Measurements from ENCODE around the gene TTLL13.

DNA sequence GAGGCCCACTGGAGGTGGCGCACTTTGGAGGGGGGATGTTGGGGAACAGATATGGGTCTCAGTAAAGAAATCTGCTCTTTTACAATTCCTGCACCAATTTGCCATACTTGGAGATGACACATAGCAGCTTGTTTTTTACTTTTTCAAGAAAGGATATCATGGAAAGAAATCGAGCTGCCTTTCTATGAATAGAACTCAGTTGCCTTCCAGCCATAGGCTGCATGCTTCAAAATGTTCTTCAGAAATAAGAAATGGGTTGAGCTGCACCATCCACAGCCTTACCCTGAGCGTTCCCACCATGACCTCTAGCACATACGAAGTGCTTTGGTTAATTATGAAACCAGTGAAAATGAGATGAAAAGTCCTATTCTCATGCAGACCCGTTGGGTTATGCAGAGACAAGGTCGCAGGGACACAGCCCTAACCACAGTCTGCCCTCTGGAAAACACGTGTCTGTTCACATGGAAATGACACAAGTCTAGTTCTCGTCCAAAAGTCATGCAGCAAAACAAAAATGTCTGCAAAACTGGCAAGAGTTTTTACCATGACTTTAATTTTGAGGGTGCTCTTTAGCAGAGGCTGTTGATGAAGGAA lies 52.4 kb downstream of the TTLL13 start:
- no peak for TF ChIP-seq CTCF (conservative IDR thresholded peaks at IDR 0.05 in 1 of 2, IDR thresholded peaks at IDR 0.05 in 1 of 2; ENCODE audit: low read depth in 1 of 2, low read length in 2 of 2)
- TF ChIP-seq EZH2 (IDR thresholded peaks at IDR 0.05; ENCODE audit: low read length, missing control alignments), result no peak
